ENCODE measurements around the gene LENG9.

LENG9 gene

GRCh38 chr19:54448774-54449700 lies 14.5 kb downstream of the LENG9 start, which contains the start of gene LENG8 (continued):
- no peak for TF ChIP-seq ZNF280D (tag by site-specific recombination; IDR thresholded peaks at IDR 0.05)
- no peak for TF ChIP-seq ZNF157 (tag by site-specific recombination; IDR thresholded peaks at IDR 0.05)
- no peak for TF ChIP-seq ZNF10 (tag by site-specific recombination; IDR thresholded peaks at IDR 0.05)
- TF ChIP-seq ZNF311 (tag by site-specific recombination; IDR thresholded peaks at IDR 0.05; ENCODE audit: borderline replicate concordance), result no peak
- peak; percentile 79 for TF ChIP-seq SP7 (tag by site-specific recombination; IDR thresholded peaks at IDR 0.05)
- no peak for TF ChIP-seq ZNF223 (tag by site-specific recombination; IDR thresholded peaks at IDR 0.05)
- TF ChIP-seq ZNF132 (tag by site-specific recombination; IDR thresholded peaks at IDR 0.05; ENCODE audit: borderline replicate concordance), result no peak
- peak; percentile 10; the same call in 1 of the 2 replicates for TF ChIP-seq ZNF768 (tag by site-specific recombination; IDR thresholded peaks at IDR 0.05)
- peak; percentile 43 for TF ChIP-seq SCRT2 (tag by site-specific recombination; IDR thresholded peaks at IDR 0.05)
- no peak for TF ChIP-seq ZBTB7A (tag by site-specific recombination; IDR thresholded peaks at IDR 0.05; ENCODE audit: low read depth)
- TF ChIP-seq ZNF654 (tag by site-specific recombination; IDR thresholded peaks at IDR 0.05; ENCODE audit: low read depth), result no peak
- TF ChIP-seq ZNF701 (tag by site-specific recombination; IDR thresholded peaks at IDR 0.05), result no peak
- no peak for TF ChIP-seq ZNF518A (tag by site-specific recombination; conservative IDR thresholded peaks at IDR 0.05; ENCODE audit: low read depth)
- TF ChIP-seq PRDM6 (tag by site-specific recombination; IDR thresholded peaks at IDR 0.05), result no peak
- TF ChIP-seq ZNF274 (IDR thresholded peaks at IDR 0.05; ENCODE audit: low read length), result no peak
- TF ChIP-seq ZNF274 (tag by site-specific recombination; IDR thresholded peaks at IDR 0.05; ENCODE audit: borderline replicate concordance), result no peak
- no peak for TF ChIP-seq KLF7 (tag by site-specific recombination; IDR thresholded peaks at IDR 0.05; ENCODE audit: borderline replicate concordance)
- TF ChIP-seq KLF1 (tag by site-specific recombination; IDR thresholded peaks at IDR 0.05), result peak; percentile 66
- TF ChIP-seq SP2 (tag by site-specific recombination; IDR thresholded peaks at IDR 0.05), result peak; percentile 95
- peak; percentile 97 for TF ChIP-seq ZFHX2 (tag by site-specific recombination; conservative IDR thresholded peaks at IDR 0.05)
- TF ChIP-seq ZSCAN4 (tag by site-specific recombination; IDR thresholded peaks at IDR 0.05), result no peak
- TF ChIP-seq ZFP37 (tag by site-specific recombination; IDR thresholded peaks at IDR 0.05), result peak; percentile 58; the same call in 1 of the 2 replicates
- TF ChIP-seq ZBTB10 (tag by site-specific recombination; IDR thresholded peaks at IDR 0.05), result 0 out of 2 replicates have a peak, but pooled peaks have one; percentile 25
- TF ChIP-seq KLF10 (tag by site-specific recombination; IDR thresholded peaks at IDR 0.05), result no peak
- TF ChIP-seq ZNF510 (tag by site-specific recombination; IDR thresholded peaks at IDR 0.05; ENCODE audit: insufficient replicate concordance), result no peak
